ENCODE data around the gene AGMO.

Gene AGMO

GRCh38 chr7:15199482-15199881 lies 362.3 kb downstream of the AGMO start:
- Histone ChIP-seq H3K27ac (ENCODE audit: low read length) (no peak overlapping the region), H3K4me3 (ENCODE audit: low read length) (no peak overlapping the region)
- TF ChIP-seq CTCF (IDR thresholded peaks at IDR 0.05; ENCODE audit: low read length) (peak; percentile 30), EZH2 (optimal IDR thresholded peaks at IDR 0.05; ENCODE audit: low read depth, low read length) (no peak), EZH2phosphoT487 (IDR thresholded peaks at IDR 0.05; ENCODE audit: low read length) (no peak)

GRCh38 chr7:15197042-15197977 lies 364.5 kb downstream of the AGMO start:
- H3F3A ChIP-seq (ENCODE audit: insufficient read depth, low read length), result no peaks in the 10 kb centered on the region
- H3K27me3 ChIP-seq (replicated peaks; ENCODE audit: insufficient read depth, low read length), result no peaks in the 10 kb centered on the region
- H3K4me1 ChIP-seq (ENCODE audit: low read length), result no peaks in the 10 kb centered on the region
- no peak overlapping the region for H3K27ac ChIP-seq (ENCODE audit: low read length)
- H4K20me1 ChIP-seq (ENCODE audit: insufficient read depth, low read length), result no peaks in the 10 kb centered on the region
- no peak overlapping the region for H2AFZ ChIP-seq (ENCODE audit: low read length)
- H3K9me3 ChIP-seq (replicated peaks; ENCODE audit: insufficient read depth, low read length), result no peaks in the 10 kb centered on the region
- H3K4me3 ChIP-seq (ENCODE audit: low read length), result no peak overlapping the region
- no peak overlapping the region for H3K4me2 ChIP-seq (ENCODE audit: low read depth, low read length)
- H3K9me2 ChIP-seq (replicated peaks; ENCODE audit: insufficient read depth, low read length), result no peaks in the 10 kb centered on the region
- H3K36me3 ChIP-seq (replicated peaks; ENCODE audit: insufficient read depth, low read length), result no peaks in the 10 kb centered on the region
- H3K79me2 ChIP-seq (ENCODE audit: low read length), result no peaks in the 10 kb centered on the region
- TF ChIP-seq CTCF (IDR thresholded peaks at IDR 0.05; ENCODE audit: low read length) (no peak), EZH2phosphoT487 (IDR thresholded peaks at IDR 0.05; ENCODE audit: low read length) (no peak), EZH2 (optimal IDR thresholded peaks at IDR 0.05; ENCODE audit: low read depth, low read length) (no peak)
- H3K9ac ChIP-seq (ENCODE audit: low read length), result no peak overlapping the region
- no peak for DNase-seq

More at GRCh38 chr7:15199482-15199881, 362.3 kb downstream of the AGMO start:
- no peaks in the 10 kb centered on the region for H3K79me2 ChIP-seq (ENCODE audit: low read length)
- H3K4me2 ChIP-seq (ENCODE audit: low read depth, low read length), result no peak overlapping the region
- peak; percentile 33 for DNase-seq
- no peaks in the 10 kb centered on the region for H3K27me3 ChIP-seq (replicated peaks; ENCODE audit: insufficient read depth, low read length)
- no peak overlapping the region for H2AFZ ChIP-seq (ENCODE audit: low read length)
- H4K20me1 ChIP-seq (ENCODE audit: insufficient read depth, low read length), result no peaks in the 10 kb centered on the region
- no peaks in the 10 kb centered on the region for H3K4me1 ChIP-seq (ENCODE audit: low read length)
- H3K9me3 ChIP-seq (replicated peaks; ENCODE audit: insufficient read depth, low read length), result no peaks in the 10 kb centered on the region
- no peak overlapping the region for H3K9ac ChIP-seq (ENCODE audit: low read length)
- H3K9me2 ChIP-seq (replicated peaks; ENCODE audit: insufficient read depth, low read length), result no peaks in the 10 kb centered on the region
- no peaks in the 10 kb centered on the region for H3K36me3 ChIP-seq (replicated peaks; ENCODE audit: insufficient read depth, low read length)
- no peaks in the 10 kb centered on the region for H3F3A ChIP-seq (ENCODE audit: insufficient read depth, low read length)

- H3K4me3 ChIP-seq (ENCODE audit: low read length), result no peak overlapping the region
- H2AFZ ChIP-seq (ENCODE audit: low read length), result no peak overlapping the region
- H3K9me2 ChIP-seq (replicated peaks; ENCODE audit: insufficient read depth, low read length), result no peaks in the 10 kb centered on the region
- no peak overlapping the region for H3K27ac ChIP-seq (ENCODE audit: low read length)
- H4K20me1 ChIP-seq (ENCODE audit: insufficient read depth, low read length), result no peaks in the 10 kb centered on the region
- no peaks in the 10 kb centered on the region for H3K27me3 ChIP-seq (replicated peaks; ENCODE audit: insufficient read depth, low read length)
- H3K4me2 ChIP-seq (ENCODE audit: low read depth, low read length), result no peak overlapping the region
- no peaks in the 10 kb centered on the region for H3K79me2 ChIP-seq (ENCODE audit: low read length)
- no peaks in the 10 kb centered on the region for H3K36me3 ChIP-seq (replicated peaks; ENCODE audit: insufficient read depth, low read length)
- DNase-seq, result no peak
- H3F3A ChIP-seq (ENCODE audit: insufficient read depth, low read length), result no peaks in the 10 kb centered on the region
- no peak for TF ChIP-seq CTCF (IDR thresholded peaks at IDR 0.05; ENCODE audit: low read length)
- TF ChIP-seq EZH2phosphoT487 (IDR thresholded peaks at IDR 0.05; ENCODE audit: low read length), result no peak
- no peak for TF ChIP-seq EZH2 (optimal IDR thresholded peaks at IDR 0.05; ENCODE audit: low read depth, low read length)
- no peaks in the 10 kb centered on the region for H3K4me1 ChIP-seq (ENCODE audit: low read length)
- H3K9ac ChIP-seq (ENCODE audit: low read length), result no peak overlapping the region
- H3K9me3 ChIP-seq (replicated peaks; ENCODE audit: insufficient read depth, low read length), result no peaks in the 10 kb centered on the region
These were observed 383.8 kb downstream of the AGMO start for GRCh38 chr7:15178065-15178464.
